Measurements from ENCODE around the gene UBR4. TPM values are rescaled to one million over a fixed set of nuclear protein-coding genes. Genes with fewer than 3 reads are reported as not detected.
"Not testable (repeated sequence)": the region's sequence is repeated elsewhere in the genome, so short reads cannot be mapped to it uniquely, and the experiment has no call there.

UBR4 gene
- polyA plus RNA-seq, 3 donors: 44.3 to 93.8 (median 49.4) TPM

DNA sequence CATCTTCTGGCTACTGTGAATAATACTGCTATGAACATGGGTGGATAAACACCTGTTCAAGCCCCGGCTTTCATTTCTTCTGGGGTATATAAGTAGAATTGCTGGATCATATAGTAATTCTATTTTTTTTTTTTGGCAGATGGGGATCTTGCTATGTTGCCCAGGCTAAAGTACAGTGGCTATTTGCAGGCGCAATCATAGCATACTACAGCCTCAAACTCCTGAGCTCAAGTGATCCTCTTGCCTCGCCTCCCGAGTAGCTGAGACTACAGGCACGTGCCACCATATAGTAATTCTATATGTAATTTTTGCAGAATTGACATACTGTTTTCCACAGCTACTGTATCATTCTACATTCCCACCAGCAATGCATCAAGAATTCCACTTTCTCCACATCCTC, 27.8 kb downstream of the UBR4 start:
- no peaks in the 10 kb centered on the region for H4K20me1 ChIP-seq (ENCODE audit: insufficient read depth, low read length)
- H3K9me3 ChIP-seq (replicated peaks in 1 of 2; ENCODE audit: control insufficient read depth in 1 of 2, insufficient read depth in 1 of 2, low read length in 2 of 2): no peaks in the 10 kb centered on the region
- no peaks in the 10 kb centered on the region for H3K9me3 Mint-ChIP-seq
- no peak overlapping the region for H2AFZ ChIP-seq (ENCODE audit: insufficient read depth, low read depth, low read length, poor library complexity, severe bottlenecking)
- H3K79me2 ChIP-seq (ENCODE audit: insufficient read depth, low read length): no peaks in the 10 kb centered on the region
- TF ChIP-seq, protein P1, sequence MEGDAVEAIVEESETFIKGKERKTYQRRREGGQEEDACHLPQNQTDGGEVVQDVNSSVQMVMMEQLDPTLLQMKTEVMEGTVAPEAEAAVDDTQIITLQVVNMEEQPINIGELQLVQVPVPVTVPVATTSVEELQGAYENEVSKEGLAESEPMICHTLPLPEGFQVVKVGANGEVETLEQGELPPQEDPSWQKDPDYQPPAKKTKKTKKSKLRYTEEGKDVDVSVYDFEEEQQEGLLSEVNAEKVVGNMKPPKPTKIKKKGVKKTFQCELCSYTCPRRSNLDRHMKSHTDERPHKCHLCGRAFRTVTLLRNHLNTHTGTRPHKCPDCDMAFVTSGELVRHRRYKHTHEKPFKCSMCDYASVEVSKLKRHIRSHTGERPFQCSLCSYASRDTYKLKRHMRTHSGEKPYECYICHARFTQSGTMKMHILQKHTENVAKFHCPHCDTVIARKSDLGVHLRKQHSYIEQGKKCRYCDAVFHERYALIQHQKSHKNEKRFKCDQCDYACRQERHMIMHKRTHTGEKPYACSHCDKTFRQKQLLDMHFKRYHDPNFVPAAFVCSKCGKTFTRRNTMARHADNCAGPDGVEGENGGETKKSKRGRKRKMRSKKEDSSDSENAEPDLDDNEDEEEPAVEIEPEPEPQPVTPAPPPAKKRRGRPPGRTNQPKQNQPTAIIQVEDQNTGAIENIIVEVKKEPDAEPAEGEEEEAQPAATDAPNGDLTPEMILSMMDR (IDR thresholded peaks at IDR 0.05): no peak
- peaks cover 88 to 99% of the 10 kb centered on the region in 2 donors for H3K36me3 Mint-ChIP-seq
- intact Hi-C loops (cut with micrococcal nuclease): loop anchor here in 1 of 2 donors (10.0 kb wide), 1 partner anchor 57 kb away; no protein-coding TSS in a partner anchor
- H3K36me3 ChIP-seq (replicated peaks in 1 of 2; ENCODE audit: control insufficient read depth in 1 of 2, insufficient read depth in 2 of 2, low read length in 2 of 2): peaks cover 90 to 100% of the 10 kb centered on the region in 2 donors
- no peak for DNase-seq
- H3K27me3 ChIP-seq (ENCODE audit: control insufficient read depth in 2 of 2, insufficient read depth in 2 of 2, low read length in 2 of 2): no peaks in the 10 kb centered on the region
- no peaks in the 10 kb centered on the region for H3K4me1 ChIP-seq (ENCODE audit: control insufficient read depth in 1 of 2, insufficient read depth in 2 of 2, low read length in 2 of 2)
- no peak overlapping the region for H3K9ac ChIP-seq (ENCODE audit: insufficient read depth, low read length, poor library complexity, severe bottlenecking)
- 100% methylated on average over 2 of the region's 5 CpGs for WGBS (ENCODE audit: insufficient coverage)
- no peak overlapping the region for H3K4me3 Mint-ChIP-seq
- H3K4me1 Mint-ChIP-seq: no peaks in the 10 kb centered on the region
- H3K27me3 Mint-ChIP-seq (ENCODE audit: low read depth in 3 of 3): peaks cover 0 to 2% (median 0%) of the 10 kb centered on the region in 3 donors
- no peak overlapping the region for H3K27ac Mint-ChIP-seq
- H3K4me2 ChIP-seq (replicated peaks; ENCODE audit: extremely low read depth, low read length, poor library complexity, severe bottlenecking): no peak overlapping the region
- H3K27ac ChIP-seq (ENCODE audit: low read depth in 1 of 2, low read length in 2 of 2): no peak overlapping the region
- H3K4me3 ChIP-seq (replicated peaks in 1 of 3; ENCODE audit: low read depth in 2 of 3, low read length in 3 of 3): no peak overlapping the region

DNA sequence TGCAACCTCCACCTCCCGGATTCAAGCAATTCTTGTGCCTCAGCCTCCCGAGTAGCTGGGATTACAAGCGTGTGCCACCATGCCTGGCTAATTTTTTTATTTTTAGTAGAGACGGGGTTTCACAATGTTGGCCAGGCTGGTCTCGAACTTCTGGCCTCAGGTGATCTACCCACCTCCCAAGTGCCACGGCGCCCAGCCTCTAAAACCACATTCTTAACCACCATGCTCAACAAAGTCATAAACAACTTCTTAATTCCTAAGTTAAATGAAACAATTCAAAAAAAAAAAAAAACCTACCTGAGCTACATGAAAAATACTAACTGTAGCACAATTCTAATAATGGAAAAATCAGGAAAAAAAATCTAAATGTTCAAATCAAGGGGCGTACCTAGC, 29.8 kb downstream of the UBR4 start:
- 30% methylated on average over 3 of the region's 8 CpGs for WGBS (ENCODE audit: insufficient coverage)
- not testable (repeated sequence) for H3K4me1 ChIP-seq (ENCODE audit: control insufficient read depth in 1 of 2, insufficient read depth in 2 of 2, low read length in 2 of 2); H3K9ac ChIP-seq (ENCODE audit: insufficient read depth, low read length, poor library complexity, severe bottlenecking); H3K27ac ChIP-seq (ENCODE audit: low read depth in 1 of 2, low read length in 2 of 2); H3K4me3 Mint-ChIP-seq; DNase-seq; H4K20me1 ChIP-seq (ENCODE audit: insufficient read depth, low read length); H3K9me3 ChIP-seq (replicated peaks in 1 of 2; ENCODE audit: control insufficient read depth in 1 of 2, insufficient read depth in 1 of 2, low read length in 2 of 2); H3K4me1 Mint-ChIP-seq; H3K4me3 ChIP-seq (replicated peaks in 1 of 3; ENCODE audit: low read depth in 2 of 3, low read length in 3 of 3); H3K27me3 Mint-ChIP-seq (ENCODE audit: low read depth in 3 of 3); H3K4me2 ChIP-seq (replicated peaks; ENCODE audit: extremely low read depth, low read length, poor library complexity, severe bottlenecking); H3K9me3 Mint-ChIP-seq; H3K27ac Mint-ChIP-seq; H3K79me2 ChIP-seq (ENCODE audit: insufficient read depth, low read length); H3K27me3 ChIP-seq (ENCODE audit: control insufficient read depth in 2 of 2, insufficient read depth in 2 of 2, low read length in 2 of 2); H2AFZ ChIP-seq (ENCODE audit: insufficient read depth, low read depth, low read length, poor library complexity, severe bottlenecking)
- intact Hi-C loops (cut with micrococcal nuclease): loop anchor here in 1 of 2 donors (10.0 kb wide), 1 partner anchor 55 kb away; no protein-coding TSS in a partner anchor
- H3K36me3 Mint-ChIP-seq: peaks cover 88 to 98% of the 10 kb centered on the region in 2 donors
- H3K36me3 ChIP-seq (replicated peaks in 1 of 2; ENCODE audit: control insufficient read depth in 1 of 2, insufficient read depth in 2 of 2, low read length in 2 of 2): peaks cover 90 to 100% of the 10 kb centered on the region in 2 donors

All from CD14-positive monocyte (primary cell).